ENCODE data around the gene DEAF1. TPM values are rescaled to one million over a fixed set of nuclear protein-coding genes. Genes with fewer than 3 reads are reported as not detected.

The DEAF1 gene
- total RNA-seq, 2 experiments from 2014 or later, result 68.4 to 79.6 TPM

- Mint-ChIP-seq H3K27me3 (peaks cover 28% of the 10 kb centered on the region), H3K4me1 (ENCODE audit: low read depth) (peaks cover 16% of the 10 kb centered on the region), H3K27ac (no peak overlapping the region), H3K36me3 (ENCODE audit: low read depth) (no peaks in the 10 kb centered on the region), H3K4me3 (no peak overlapping the region), H3K9me3 (no peaks in the 10 kb centered on the region)
- peaks cover 0 to 19% of the 10 kb centered on the region in 2 experiments for H3K9me3 ChIP-seq (ENCODE audit: control insufficient read depth in 1 of 2, insufficient read depth in 1 of 2, low read length in 2 of 2)
- POLR2A ChIA-PET, result no interaction called here
- peaks cover 19 to 25% of the 10 kb centered on the region in 2 experiments for H3K27me3 ChIP-seq (ENCODE audit: control insufficient read depth in 1 of 2, insufficient read depth in 2 of 2, low read length in 2 of 2)
- DNase-seq (peak in 1 of 14 experiments; percentile 30), ATAC-seq (ENCODE audit: poor library complexity) (no peak)
- H3K4me1 ChIP-seq (ENCODE audit: insufficient read depth, low read length), result peaks cover 22% of the 10 kb centered on the region
- H3K4me3 ChIP-seq (ENCODE audit: low read length), result no peak overlapping the region
- H3K36me3 ChIP-seq (ENCODE audit: insufficient read depth, low read length), result no peaks in the 10 kb centered on the region
- intact Hi-C loops (cut with DNase I, micrococcal nuclease), result no loop called here
- no peak overlapping the region for H3K27ac ChIP-seq (ENCODE audit: low read depth in 1 of 2, low read length in 2 of 2)
- no peak for TF ChIP-seq CTCF (IDR thresholded peaks at IDR 0.05)
- CTCF ChIA-PET, result no interaction called here
Measured at GRCh38 chr11:625636-626268, 69.3 kb downstream of the DEAF1 start.

- no peaks in the 10 kb centered on the region for H3K36me3 Mint-ChIP-seq (ENCODE audit: low read depth)
- no peak within 1 kb of the TSS for H3K27ac Mint-ChIP-seq
- H3K4me3 ChIP-seq (ENCODE audit: low read length), result no peak within 1 kb of the TSS
- ATAC-seq (ENCODE audit: poor library complexity), result no peak
- no peak within 1 kb of the TSS for H3K4me3 Mint-ChIP-seq
- H3K27ac ChIP-seq (ENCODE audit: low read depth in 1 of 2, low read length in 2 of 2), result no peak within 1 kb of the TSS
- H3K9me3 Mint-ChIP-seq, result no peaks in the 10 kb centered on the region
- TF ChIP-seq CTCF (IDR thresholded peaks at IDR 0.05), result no peak
- H3K4me1 Mint-ChIP-seq (ENCODE audit: low read depth), result peaks cover 16% of the 10 kb centered on the region
- DNase-seq, result peak in 1 of 14 experiments; percentile 26
- peaks cover 19 to 25% of the 10 kb centered on the region in 2 experiments for H3K27me3 ChIP-seq (ENCODE audit: control insufficient read depth in 1 of 2, insufficient read depth in 2 of 2, low read length in 2 of 2)
- intact Hi-C loops (cut with DNase I, micrococcal nuclease), result no loop called here
- peaks cover 22% of the 10 kb centered on the region for H3K4me1 ChIP-seq (ENCODE audit: insufficient read depth, low read length)
- CTCF ChIA-PET, result no interaction called here
- H3K9me3 ChIP-seq (ENCODE audit: control insufficient read depth in 1 of 2, insufficient read depth in 1 of 2, low read length in 2 of 2), result peaks cover 0 to 19% of the 10 kb centered on the region in 2 experiments
- peaks cover 28% of the 10 kb centered on the region for H3K27me3 Mint-ChIP-seq
- POLR2A ChIA-PET, result no interaction called here
- no peaks in the 10 kb centered on the region for H3K36me3 ChIP-seq (ENCODE audit: insufficient read depth, low read length)
Measured at GRCh38 chr11:624705-625635, 70.1 kb downstream of the DEAF1 start, which contains the start of gene CDHR5. TSS of gene CDHR5 (minus strand) at chr11:624955. CDS start at chr11:624902, 53 bp downstream.

- no peak overlapping the region for H3K27ac Mint-ChIP-seq
- peaks cover 19 to 25% of the 10 kb centered on the region in 2 experiments for H3K27me3 ChIP-seq (ENCODE audit: control insufficient read depth in 1 of 2, insufficient read depth in 2 of 2, low read length in 2 of 2)
- DNase-seq (peak in 1 of 14 experiments; percentile 30), ATAC-seq (ENCODE audit: poor library complexity) (no peak)
- peaks cover 0 to 19% of the 10 kb centered on the region in 2 experiments for H3K9me3 ChIP-seq (ENCODE audit: control insufficient read depth in 1 of 2, insufficient read depth in 1 of 2, low read length in 2 of 2)
- H3K4me1 ChIP-seq (ENCODE audit: insufficient read depth, low read length), result peaks cover 21% of the 10 kb centered on the region
- POLR2A ChIA-PET, result no interaction called here
- intact Hi-C loops (cut with DNase I, micrococcal nuclease), result no loop called here
- H3K27me3 Mint-ChIP-seq, result peaks cover 23% of the 10 kb centered on the region
- no peak overlapping the region for H3K27ac ChIP-seq (ENCODE audit: low read depth in 1 of 2, low read length in 2 of 2)
- H3K36me3 Mint-ChIP-seq (ENCODE audit: low read depth), result no peaks in the 10 kb centered on the region
- no peak overlapping the region for H3K4me3 Mint-ChIP-seq
- H3K4me1 Mint-ChIP-seq (ENCODE audit: low read depth), result peaks cover 11% of the 10 kb centered on the region
- H3K4me3 ChIP-seq (ENCODE audit: low read length), result no peak overlapping the region
- H3K36me3 ChIP-seq (ENCODE audit: insufficient read depth, low read length), result no peaks in the 10 kb centered on the region
- CTCF ChIA-PET, result no interaction called here
- TF ChIP-seq CTCF (IDR thresholded peaks at IDR 0.05), result no peak
- no peaks in the 10 kb centered on the region for H3K9me3 Mint-ChIP-seq
Measured at GRCh38 chr11:623999-624704, 70.9 kb downstream of the DEAF1 start.

All from CD4-positive, alpha-beta T cell (primary cell).